ENCODE measurements around the gene UPB1.
"Not testable (repeated sequence)": the region's sequence is repeated elsewhere in the genome, so short reads cannot be mapped to it uniquely, and the experiment has no call there.

Gene UPB1

DNA sequence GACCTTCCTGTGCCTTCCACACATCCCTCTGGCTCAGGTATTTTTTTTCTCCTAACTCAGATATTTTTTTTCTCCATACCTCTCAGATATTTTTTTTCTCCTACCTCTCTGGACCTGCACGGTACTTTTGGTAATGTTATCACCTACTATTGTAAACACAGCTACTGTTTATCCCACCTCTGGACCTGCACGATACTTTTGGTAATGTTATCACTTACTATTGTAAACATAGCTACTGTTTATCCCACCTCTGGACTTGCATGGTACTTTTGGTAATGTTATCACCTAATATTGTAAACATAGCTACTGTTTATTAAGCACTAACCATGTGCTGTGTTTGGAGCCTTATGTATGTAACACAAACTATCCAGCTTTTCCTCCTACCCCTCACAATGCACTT is 12.1 kb upstream of the UPB1 start:
- DNase-seq, result no peak

DNA sequence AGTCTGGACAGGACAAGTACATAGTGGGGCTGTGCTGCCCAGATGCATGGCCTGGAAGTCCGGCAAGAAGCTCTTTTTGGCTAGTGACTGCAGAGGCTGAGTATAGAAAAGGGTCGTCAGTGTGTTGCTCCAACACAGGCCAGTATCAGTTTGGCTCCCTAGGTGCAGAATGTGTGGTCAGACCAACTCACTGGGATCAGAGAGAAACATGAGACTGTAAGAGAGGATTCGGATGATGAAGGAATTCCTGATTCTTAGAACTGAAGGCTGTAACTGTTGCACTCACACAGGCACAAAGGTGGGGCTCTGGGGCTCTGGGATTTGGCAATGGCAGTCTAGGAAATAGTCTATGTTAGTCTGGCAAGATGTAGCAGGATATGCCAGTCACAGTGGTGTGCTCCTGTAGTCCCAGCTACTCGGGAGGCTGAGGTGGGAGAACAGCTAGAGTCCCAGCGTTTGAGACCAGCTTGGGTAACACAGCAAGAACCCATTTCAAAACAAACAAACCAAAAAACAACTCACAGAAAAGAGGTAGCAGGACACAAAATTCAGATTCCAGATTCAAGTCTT is 11.1 kb upstream of the UPB1 start:
- DNase-seq, result no peak

DNA sequence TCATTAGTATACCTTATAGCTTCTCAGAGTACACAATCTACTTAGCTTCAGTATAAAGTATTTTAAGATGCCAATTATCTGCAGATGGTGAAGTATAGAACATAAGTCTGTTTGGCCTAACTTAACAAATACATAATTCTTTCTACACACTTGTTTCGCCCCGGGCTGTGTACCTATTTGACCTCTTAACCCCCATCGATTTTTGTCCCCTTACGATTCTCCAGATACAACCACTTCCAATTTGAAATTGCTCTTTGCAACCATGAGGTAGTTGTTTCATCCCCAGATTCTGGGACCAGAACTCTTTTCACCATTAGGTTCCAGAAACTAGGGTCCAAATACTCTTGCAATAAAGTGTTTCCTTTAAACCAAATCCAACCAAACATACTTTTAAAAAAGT is 10.0 kb upstream of the UPB1 start:
- DNase-seq, result no peak

DNA sequence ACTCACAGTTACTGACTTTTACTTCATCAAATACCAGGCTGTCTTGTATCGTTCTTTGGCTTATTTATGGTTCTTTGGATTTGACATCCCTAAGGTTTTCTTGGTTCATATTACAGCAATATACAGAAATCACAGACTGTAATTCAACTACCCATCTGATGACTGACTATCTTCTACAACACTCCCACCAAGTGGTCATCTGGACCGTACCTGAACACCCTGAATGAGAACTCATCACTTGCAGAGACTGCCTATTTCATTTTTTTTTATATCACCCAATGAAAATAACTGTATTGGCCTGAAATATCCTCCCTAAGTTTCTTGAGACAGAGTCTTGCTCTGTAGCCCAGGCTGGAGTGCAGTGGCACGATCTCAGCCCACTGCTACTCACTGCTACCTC is 9.5 kb upstream of the UPB1 start:
- DNase-seq, result no peak

DNA sequence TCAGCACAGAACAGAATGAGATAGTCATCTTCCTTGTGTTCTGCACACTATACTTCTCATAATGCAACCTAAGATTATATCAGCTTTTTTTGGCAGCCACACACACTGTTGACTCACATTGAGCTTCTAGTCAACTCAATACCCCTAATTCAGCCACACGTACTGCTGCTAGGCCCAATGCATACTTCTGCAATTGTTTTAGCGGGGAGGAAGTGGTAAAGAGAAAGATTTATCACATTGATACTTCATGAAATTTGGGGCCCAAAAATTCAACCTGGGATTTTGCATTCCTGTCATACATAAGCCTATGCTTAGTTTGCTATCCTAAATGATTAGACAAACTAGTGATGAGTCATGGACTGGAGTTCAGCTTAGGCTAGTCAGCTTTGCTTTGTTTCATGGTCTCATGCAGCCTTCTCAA is 8.6 kb upstream of the UPB1 start:
- DNase-seq, result no peak

DNA sequence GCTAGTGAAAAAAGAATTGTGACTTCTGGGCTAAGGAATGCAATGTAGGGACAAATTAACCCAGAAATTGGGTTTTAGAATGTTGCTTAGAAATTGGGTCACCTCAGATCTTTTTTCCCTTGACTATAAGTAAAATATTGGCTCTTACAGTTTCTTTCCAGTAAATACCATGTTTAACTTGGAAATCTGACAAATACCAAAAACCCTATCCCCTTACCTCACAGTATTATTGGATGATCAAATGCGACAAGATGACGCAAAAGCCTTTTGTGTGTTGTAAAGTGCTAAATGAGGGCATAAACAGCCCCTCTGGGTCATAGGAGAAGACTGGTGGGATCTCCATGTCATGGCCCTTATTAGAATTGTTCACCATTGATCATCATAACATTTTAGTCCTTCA is 6.1 kb upstream of the UPB1 start:
- DNase-seq, result no peak

DNA sequence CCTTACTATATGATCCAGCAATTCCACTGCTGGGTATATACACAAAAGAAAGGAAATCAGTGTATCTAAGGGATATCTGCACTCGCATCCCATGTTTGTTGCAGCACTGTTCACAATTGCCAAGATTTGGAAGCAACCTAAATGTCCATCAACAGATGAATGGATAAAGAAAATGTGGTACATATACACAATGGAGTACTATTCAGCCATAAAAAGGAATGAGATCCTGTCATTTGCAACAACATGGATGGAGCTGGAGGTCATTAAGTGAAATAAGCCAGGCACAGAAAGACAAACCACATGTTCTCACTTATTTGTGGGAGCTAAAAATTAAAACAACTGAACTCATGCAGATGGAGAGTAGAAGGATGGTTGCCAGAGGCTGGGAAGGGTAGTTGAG is 5.7 kb upstream of the UPB1 start:
- not testable (repeated sequence) for DNase-seq

DNA sequence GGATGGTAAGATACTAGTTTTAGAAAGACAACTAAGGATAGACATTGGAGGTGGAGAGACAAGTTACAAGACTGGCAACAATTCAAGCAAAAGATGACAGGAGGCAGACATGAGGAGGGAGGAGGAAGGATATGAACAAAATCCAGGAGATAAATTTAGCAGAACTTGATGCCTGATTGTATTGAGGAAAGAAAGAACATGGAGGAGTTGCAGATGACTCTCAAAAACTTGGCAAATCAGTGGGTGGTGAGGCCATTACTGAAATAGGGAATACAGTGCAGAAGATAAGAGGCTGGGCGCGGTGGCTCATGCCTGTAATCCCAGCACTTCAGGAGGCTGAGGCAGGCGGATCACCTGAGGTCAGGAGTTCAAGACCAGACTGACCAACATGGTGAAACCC is 2.7 kb upstream of the UPB1 start:
- no peak for DNase-seq

DNA sequence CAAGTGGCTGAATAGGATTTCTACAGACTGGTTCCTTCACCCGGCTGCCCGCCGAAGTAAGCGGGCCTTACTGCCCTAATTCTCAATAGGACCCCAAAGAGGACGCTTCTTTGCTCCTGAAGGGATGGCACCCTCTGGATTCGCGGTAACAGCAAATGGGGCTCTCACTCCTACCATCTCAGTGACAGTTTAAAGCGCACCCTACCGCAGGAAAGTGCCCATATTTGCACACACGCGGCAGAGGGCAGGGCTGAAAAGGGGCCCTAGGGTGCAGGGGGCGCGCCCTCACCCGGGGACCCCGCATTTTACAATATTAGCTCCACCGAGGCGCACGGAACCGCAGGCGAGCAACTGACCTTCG is 985 bp upstream of the UPB1 start:
- DNase-seq, result no peak

DNA sequence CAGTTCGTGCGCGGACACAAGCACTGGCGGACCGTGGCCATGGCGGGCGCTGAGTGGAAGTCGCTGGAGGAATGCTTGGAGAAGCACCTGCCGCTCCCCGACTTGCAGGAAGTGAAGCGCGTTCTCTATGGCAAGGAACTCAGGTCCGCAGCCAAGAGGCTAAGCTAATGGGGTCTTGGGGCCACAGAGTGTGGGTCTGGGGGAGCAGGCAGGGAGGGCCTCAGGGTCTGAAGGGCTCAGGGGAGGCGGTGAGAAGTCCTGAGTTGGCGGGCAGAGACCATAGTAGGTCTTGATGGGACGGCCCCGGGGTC is 188 bp downstream of the UPB1 start:
- DNase-seq, result no peak

DNA sequence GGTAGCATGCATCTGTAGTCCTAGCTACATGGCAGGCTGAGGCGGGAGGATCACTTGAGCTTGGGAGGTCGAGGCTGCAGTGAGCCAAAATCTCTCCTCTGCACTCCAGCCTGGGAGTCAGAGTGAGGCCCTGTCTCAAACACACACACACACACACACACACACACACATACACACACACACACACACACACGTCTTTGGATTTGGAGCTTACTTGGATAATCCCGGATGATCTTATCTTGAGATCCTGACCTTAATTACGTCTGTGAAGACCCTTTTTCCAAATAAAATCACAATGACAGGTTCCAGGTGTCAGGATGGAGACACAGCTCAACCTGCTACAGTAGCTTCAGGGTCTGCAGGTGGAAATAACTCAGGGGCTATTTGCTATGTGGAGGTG is 1.1 kb downstream of the UPB1 start:
- no peak for DNase-seq

DNA sequence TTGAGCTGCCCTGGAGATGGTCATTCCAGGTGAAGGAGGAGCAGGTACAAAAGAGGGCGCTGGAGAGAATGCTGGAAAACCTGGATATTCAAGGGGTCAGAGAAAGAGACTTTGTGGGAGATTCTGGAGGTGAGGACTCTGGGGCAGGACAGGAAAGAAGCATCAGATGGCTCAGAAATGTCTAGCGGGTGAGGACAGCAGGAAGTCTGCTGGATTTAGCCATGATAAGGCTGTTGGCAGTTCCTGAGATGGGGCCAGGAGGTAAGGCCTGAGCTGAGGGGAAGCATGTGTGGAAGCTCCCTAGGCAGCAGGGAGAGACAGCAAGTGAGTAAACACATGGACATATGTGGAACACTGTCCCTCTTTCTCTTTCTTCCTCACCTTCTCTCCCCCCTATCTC is 1.5 kb downstream of the UPB1 start:
- DNase-seq, result no peak

DNA sequence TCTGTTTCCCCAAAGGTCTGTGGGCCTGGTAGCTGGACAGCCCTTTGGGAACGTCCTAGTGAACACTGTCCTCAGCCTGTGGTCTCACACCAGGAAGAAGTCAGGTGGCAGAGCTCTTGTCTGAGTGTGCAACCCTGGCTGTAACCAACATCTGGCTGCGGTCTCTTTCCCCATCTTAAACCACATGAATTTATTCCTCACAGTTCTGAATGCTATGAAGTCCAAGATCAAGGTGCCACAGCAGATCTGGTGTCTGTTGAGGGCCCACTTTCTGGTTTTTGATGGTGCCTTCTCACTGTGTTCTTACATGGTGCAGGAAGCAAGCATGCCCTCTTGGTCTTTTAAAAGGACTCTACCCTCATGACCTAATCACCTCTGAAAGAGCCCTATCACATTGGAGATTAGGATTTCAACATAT is 2.7 kb downstream of the UPB1 start:
- no peak for DNase-seq

DNA sequence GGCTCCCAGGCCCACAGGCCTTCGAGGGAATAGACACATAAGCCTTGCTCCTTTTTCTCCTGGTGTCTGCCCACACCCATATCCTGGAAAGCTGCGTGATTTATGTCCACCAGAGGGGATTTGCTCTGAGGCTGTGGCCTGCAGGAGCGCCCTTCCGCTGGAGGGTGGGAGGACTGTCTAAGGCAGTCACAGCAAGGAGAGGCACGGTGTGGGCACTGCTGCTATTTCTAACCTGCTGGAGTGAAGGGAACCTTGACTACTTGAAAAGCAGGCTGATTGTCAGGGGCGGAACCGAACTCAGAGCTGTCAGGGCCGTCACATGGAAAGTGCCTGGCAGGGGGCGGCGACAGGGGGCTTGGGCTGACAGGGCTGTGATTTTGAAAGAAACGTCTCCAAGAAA is 3.7 kb downstream of the UPB1 start:
- no peak for DNase-seq

DNA sequence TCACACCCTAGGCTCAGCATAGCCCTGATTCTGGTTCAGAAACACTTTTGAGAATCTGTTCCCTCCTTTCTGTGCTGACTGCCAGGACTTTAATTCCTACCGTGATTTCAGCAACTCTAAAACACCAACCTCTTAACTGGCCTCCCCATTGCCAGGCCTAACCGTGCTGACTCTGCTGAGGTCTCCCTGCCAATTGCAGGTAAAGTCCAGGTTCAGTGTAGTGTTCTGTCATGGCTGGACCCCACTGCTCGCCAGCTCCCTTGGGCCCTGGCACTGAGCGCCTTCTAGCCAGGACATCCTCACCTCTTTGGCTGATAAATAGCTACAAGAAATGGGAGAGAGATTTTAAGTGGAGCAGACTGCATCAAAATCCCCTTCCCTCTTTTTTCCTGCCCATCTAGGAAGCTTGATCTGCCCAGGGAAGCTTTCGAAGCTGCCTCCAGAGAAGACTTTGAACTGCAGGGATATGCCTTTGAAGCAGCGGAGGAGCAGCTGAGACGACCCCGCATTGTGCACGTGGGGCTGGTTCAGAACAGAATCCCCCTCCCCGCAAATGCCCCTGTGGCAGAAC is 4.7 kb downstream of the UPB1 start:
- no peak for DNase-seq

DNA sequence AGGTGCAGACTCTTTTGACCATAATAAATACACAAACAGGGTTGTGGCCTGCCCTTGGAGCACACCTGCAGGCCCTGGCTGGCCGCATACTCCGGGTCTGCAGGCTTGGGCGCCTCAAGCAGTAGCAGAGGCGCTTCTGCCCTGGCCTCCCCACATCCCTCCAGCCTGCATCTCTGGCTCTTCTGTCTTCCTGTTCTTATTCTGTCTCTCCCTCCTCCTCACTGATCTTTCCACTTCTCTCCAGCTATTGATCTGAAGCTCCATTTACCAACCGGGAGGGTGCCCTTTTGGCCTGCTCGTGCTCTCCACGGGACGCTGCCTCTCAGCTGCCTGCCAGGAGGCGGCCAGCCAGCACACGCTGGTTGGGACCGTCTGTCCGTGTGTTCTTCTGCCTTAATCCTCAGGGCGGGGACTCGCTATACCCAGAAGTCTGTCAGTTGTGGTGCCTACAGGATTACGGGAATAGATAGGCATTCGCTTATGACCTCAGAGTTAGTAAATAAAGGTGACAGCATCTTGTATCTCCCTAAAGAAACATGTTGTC is 5.2 kb downstream of the UPB1 start:
- no peak for DNase-seq

DNA sequence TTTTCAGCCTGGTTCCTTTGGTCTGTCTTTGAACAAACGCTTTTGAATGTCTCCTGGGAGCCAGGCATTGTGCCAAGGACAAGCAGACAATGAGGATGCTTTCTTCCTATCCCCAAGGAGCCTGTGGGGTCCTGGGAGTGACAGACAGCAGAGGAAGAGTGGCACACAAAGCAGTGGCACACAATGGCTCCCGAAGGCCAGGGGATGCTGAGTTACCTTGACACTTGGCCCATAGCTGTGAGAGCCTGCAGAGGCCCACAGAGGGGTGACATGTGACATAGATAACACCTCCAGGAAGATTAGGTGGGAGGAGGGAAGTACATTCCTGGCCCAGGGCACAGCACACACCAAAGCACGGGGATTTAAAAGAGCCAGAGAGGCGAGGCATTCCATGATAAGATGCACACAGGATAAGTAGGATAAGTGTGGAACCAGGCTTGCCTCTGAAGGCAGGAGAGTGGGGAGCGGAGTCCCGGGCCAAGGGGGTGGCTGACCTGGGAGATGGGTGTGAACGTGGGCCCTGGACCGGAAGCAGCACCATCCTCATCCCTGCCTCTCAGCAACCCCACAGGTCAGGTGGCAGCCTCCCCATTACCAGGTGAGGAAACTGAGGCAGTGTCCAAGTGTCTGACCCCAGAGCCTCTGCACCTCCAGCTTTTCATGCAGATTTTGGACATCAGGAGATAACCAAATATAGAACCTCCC is 6.3 kb downstream of the UPB1 start:
- no peak for DNase-seq

DNA sequence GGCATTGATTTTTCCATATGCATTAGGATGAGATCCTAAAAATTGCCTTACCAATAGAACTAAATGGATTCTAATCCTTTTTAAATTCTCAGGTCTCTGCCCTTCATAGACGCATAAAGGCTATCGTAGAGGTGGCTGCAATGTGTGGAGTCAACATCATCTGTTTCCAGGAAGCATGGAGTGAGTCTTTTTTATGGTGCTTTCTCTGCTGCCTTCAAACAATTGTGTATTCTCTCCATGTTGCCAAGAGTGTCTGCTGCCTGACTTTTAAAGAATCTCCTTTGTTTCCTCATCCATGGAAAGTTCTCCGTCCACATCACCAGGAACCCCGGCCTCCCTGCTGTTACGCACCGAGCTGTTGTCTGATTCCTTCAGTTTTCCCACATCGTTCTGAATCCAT is 6.9 kb downstream of the UPB1 start:
- no peak for DNase-seq

DNA sequence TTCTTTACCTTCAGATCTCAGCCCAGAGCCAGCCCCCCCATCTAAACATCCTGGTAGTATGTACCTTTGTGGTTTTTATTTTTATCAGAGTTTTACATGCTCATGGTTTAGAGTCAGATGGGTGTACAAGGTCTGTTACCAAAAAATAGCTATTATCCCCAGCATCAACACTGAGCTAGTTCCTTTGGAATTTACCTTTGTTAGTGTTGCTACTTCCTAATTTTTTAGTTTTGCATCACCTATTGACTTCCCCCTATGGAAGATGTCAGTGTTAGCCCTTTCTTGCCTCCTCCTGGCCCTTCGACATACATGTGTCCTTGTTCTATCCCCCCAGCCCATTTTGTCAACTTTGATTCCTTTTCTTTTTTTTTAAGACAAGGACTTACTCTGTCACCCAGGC is 7.4 kb downstream of the UPB1 start:
- no peak for DNase-seq

DNA sequence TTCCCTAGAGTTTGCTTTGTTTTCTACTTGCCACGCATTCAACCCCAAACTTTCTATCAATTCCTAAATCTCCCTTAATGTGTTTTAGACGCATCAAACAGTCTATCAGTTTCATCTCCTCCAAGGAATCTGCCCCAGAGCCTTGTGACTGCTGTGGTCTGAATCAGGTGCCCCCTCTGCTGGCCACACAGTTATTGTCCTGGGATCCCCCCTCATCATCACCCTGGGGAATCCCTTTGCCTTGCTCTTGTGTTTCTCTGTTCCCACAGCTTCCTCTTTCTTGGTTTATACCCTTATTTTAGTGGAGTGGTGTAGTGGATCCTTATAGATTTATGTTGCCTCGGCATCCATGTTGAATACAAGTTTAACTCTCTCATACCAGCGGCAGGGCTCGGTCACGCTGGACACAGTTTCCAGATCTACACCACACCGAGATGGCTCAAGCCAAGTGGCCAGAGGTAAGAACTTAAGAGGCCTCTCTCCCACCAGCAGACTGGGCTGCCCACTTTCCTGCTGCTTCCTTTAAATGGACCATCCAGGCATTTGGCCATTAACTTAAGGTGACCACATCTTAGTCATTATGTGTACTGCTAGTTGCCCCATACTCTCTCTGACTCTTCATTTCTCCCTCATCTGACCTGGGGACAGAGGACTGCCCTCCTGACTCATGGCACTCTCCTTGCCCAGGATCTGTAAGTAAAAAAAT is 8.2 kb downstream of the UPB1 start:
- peak; percentile 67 for DNase-seq

DNA sequence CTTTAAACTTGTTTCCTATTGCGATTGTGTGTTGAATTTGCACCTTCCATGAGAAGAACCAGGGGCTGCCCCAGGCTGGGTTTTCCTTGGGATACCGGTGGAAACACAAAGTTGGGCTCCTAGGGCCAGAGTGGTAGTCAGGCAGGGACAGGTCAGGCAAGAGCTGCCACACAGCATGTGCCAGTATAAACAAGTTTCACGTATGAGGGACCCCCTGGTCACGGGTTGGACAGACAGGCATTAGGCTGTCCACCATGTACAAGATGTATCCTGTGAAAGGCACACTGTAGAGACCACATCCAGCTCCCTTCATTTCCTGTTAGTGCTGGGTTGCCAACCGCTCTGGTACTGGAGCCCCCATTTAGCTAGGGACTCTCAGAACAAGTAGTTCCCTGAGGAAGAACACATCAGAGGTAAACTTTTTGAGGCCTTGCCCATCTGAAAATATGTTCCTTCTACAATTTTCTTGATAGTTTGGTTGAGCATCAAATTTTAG is 8.8 kb downstream of the UPB1 start:
- no peak for DNase-seq

DNA sequence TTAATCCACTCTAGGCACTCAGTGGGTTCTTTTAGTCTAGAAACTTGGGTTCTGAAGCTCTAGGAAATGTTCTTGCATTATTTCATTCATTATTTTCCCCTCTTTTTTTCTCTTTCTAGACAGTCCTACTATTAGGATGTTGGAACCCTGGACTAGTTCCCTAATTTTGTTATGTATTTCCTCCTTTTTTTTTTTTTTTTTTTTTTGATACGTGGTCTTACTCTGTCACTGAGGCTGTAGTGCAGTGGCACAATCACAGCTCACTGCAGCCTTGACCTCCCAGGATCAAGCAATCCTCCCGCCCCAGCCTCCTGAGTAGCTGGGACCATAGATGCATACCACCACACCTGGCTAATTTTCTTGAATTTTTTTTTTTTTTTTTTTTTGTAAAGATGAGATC is 9.4 kb downstream of the UPB1 start:
- DNase-seq, result no peak

DNA sequence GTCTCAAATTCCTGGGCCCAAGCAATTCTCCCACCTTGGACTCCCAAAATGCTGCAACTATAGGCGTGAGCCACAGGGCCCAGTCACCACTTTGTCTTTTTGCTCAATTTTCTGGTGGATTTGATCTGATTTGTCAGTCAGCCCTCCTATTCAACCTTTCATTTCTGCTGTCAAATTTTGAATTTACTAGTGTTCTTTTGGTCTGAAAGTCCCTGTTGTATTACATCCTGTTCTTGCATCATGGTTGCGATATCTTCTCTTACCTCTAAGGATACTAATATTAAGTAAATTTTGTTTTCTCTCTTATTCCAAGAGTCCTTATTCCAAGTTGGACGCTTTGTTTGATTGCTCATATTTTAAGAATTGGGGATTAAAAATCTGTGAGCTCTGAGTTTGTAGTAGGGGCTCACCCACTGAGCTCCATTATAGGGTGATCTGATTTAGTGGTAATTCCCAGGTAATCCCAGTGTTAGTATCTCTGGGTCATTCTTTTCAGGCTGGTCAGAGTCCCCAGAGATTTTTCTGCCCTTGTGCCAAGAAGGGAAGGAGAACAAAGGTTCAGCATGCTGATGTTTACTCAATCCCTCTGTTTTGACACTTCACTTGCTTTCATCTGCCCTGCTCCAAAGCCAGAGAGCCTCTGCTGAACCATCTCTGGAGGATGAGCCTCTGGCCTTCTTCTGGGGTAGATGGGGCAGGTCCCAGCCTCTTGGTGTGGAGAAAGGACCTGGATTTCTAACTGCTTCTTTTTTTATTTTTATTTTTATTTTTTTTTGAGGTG is 10.0 kb downstream of the UPB1 start:
- no peak for DNase-seq

All from activated T-cell treated with anti-CD3 and anti-CD28 coated beads, Interleukin-2, amount 50 U/mL, for 1 hour (primary cell).